Fibroblast of peridontal ligament (primary cell): Measurements from ENCODE around the gene HBM.
"Not testable (repeated sequence)": the region's sequence is repeated elsewhere in the genome, so short reads cannot be mapped to it uniquely, and the experiment has no call there.

ENCODE experiments used
- DNase-seq: peaks from one replicate; pipeline ENCODE4 v3.0.0-alpha.2; 2010; ENCODE audit errors: extremely low read depth

Gene HBM

DNA sequence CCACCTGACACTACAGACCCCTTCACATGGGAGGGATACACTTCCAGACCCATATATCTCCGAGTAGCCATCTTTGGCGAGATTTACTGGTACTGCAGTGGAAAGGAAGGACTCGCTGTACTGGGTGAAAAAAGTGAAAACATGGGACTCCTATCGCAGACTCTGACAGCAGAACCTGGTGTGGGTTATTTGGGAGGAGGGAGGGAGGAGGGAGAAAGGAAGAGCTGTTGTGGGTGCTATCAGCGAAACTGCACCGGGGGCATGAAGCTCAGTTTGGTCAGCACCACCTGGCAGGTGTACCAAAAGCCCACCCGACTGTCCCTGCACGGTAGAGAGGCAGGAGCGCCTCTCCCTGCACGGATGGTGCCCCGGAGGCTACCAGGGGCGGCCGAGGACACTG is 19.4 kb downstream of the HBM start:
- no peak for DNase-seq

GRCh38 chr16:185691-186090 is 19.9 kb downstream of the HBM start:
- DNase-seq: no peak

GRCh38 chr16:187330-187729 is 21.6 kb downstream of the HBM start:
- no peak for DNase-seq

GRCh38 chr16:188674-189073 is 22.9 kb downstream of the HBM start:
- no peak for DNase-seq

DNA sequence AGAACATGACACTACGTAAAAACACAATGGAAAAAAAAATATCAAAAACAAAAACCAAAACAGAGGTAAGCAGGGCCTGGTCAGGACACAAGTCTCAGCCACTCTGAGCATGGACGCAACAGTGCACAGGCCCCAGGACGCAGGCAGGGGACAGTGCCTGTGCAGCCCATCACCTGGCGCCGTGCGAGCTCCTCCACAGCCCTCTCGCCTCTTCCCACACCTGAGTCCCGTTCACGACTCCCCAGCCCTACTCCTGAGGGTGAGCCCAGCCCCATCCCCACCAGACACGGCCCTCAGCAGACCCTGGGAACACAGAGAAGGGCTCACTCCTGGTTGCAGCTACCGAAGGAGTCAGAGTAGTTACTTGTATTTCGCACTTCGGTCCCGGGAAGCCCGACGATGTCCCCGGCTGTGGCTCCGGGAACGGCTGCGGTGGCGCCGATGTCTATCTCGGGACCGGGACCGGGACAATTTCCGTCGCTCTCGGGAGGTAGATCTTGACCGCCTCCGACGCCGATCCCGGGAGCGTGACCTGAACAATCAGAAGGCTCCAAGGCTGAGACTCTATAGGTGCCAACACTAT is 23.9 kb downstream of the HBM start:
- DNase-seq: no peak

DNA sequence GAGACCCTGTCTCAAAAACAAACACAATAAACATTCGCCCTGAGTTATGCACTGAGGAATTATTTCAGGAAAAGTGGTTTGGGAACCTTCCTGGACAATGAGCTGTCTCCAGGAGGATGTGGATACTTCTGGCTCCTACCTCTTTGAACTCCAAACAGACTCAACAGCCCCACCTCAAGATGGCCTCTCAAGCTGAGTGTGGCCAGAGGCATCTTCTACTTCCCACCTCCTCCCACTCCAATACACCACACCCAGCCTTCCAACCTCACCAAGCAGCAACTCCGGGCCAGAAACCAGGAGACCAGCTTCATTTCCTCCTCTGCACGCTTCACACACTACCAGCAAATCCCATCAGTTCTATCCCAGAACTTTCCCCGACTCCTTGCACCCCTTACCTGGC is 26.1 kb downstream of the HBM start:
- no peak for DNase-seq

DNA sequence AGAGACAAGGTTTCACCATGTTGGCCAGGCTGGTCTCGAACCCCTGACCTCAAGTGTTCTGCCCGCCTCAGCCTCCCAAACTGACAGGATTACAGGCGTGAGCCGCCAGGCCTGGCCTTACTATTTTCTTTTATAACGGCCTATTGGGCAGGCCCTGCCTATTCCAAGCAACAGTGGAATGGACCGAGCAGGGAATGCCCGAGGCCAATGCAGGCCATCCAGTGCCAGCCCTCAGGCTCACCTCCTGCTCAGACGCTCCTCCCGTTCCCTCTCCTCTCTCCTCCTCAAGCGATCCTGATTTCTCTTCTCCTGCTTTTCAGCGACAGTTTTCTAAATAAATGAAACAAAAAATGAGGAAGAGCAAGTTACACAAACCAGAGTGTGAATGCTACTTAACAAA is 26.9 kb downstream of the HBM start:
- DNase-seq: no peak

GRCh38 chr16:193441-193840 is 27.7 kb downstream of the HBM start:
- DNase-seq: no peak

DNA sequence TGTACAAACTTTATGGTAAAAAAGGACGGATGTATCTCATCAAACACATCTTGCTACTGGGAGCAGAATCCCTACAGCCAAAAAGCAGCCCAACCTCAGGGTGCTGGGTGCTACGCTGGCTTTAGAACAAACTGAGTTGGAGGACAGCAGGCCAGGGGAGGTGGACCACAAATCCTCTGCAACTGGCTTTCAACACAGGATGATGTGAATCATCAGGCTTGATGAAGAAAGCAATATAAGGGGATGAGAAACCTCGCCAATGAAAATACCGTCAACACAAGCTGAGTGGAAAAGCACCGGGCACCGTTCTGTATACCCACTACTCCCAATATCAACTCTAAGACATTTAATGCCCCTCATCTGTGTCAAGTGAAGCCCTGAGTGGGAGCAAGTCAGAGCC is 28.7 kb downstream of the HBM start:
- DNase-seq: no peak

GRCh38 chr16:200388-200787 is 34.6 kb downstream of the HBM start:
- peak; percentile 32 for DNase-seq

DNA sequence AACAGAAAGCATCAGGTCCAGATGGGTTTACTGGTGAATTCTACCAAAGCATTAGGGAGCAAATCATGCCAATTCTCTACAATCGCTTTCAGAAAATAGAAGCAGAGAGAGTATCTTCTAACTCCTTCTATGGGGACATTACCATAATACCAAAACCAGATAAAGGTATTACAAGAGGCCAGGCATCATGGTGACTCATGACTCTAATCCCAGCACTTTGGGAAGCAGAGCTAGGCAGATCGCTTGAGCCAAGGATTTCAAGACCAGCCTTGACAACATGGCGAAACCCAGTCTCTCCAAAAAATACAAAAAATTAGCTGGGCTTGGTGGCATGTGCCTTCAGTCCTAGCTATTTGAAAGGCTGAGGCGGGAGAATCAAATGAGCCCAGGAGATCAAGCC is 37.5 kb downstream of the HBM start:
- DNase-seq: no peak

- not testable (repeated sequence) for DNase-seq
Measured at GRCh38 chr16:204046-204445, 38.3 kb downstream of the HBM start.

GRCh38 chr16:209359-209758 is 43.6 kb downstream of the HBM start:
- DNase-seq: not testable (repeated sequence)

GRCh38 chr16:211631-212180 is 45.9 kb downstream of the HBM start:
- not testable (repeated sequence) for DNase-seq

GRCh38 chr16:212999-213398 is 47.2 kb downstream of the HBM start:
- no peak for DNase-seq
